Brain microvascular endothelial cell (primary cell): ENCODE data around the gene EHBP1.

Source experiments
- DNase-seq: peaks from one replicate; pipeline ENCODE4 v3.0.0-alpha.2; 2020
- H3K27ac ChIP-seq: fragments of 250-450 bp; sonication (Bioruptor Pico); 2 replicates; pipeline ENCODE4 v1.5.1; 2020; ENCODE audit warnings: mild to moderate bottlenecking, moderate library complexity
- H3K27me3 ChIP-seq: fragments of 250-450 bp; sonication (Bioruptor Pico); replicated peaks from 2 replicates; pipeline ENCODE4 v1.5.1; 2020; ENCODE audit warnings: mild to moderate bottlenecking
- H3K36me3 ChIP-seq: fragments of 250-450 bp; sonication (Bioruptor Pico); replicated peaks from 2 replicates; pipeline ENCODE4 v1.5.1; 2020; ENCODE audit warnings: mild to moderate bottlenecking
- H3K4me3 ChIP-seq: 2 replicates; pipeline ENCODE4 v1.5.1; 2011; ENCODE audit warnings: low read depth, mild to moderate bottlenecking, control low read depth, low read length, moderate library complexity
- in situ Hi-C: cut with HindIII; loops from 2 replicates; pipeline ENCODE4 v1.10.0; 2017; ENCODE audit warnings: low sequenced_read_pairs, low pct_ligation_motif_present
- TF ChIP-seq, protein P1 (sequence below): IDR thresholded peaks from 2 replicates; pipeline ENCODE4 v1.5.1; 2011; ENCODE audit warnings: low read depth, mild to moderate bottlenecking, moderate library complexity, low read length, control low read depth, inconsistent platforms; ENCODE audit errors: missing control alignments

EHBP1 gene

DNA sequence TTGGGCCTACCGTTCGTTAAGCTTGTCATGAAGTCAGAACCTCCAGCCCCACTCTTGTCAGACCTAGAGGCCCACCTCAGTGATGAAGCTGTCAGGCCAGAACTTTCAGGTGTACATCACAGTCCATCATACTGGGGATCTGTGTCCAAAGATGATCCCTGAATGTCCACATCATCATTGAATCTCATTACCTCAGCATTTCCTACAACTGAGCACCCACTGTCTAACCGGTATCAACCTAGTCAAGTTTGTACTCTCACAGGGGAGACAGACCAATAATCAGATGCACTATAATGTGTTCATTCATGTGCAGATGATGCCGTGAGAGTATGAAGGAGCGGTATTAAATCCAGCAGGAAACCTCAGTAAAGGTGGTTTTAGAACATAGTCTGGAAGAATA lies 36.3 kb upstream of the EHBP1 start:
- in situ Hi-C loops = no loop called here
- TF ChIP-seq, protein P1, sequence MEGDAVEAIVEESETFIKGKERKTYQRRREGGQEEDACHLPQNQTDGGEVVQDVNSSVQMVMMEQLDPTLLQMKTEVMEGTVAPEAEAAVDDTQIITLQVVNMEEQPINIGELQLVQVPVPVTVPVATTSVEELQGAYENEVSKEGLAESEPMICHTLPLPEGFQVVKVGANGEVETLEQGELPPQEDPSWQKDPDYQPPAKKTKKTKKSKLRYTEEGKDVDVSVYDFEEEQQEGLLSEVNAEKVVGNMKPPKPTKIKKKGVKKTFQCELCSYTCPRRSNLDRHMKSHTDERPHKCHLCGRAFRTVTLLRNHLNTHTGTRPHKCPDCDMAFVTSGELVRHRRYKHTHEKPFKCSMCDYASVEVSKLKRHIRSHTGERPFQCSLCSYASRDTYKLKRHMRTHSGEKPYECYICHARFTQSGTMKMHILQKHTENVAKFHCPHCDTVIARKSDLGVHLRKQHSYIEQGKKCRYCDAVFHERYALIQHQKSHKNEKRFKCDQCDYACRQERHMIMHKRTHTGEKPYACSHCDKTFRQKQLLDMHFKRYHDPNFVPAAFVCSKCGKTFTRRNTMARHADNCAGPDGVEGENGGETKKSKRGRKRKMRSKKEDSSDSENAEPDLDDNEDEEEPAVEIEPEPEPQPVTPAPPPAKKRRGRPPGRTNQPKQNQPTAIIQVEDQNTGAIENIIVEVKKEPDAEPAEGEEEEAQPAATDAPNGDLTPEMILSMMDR = no peak
- Histone ChIP-seq H3K4me3 (no peak overlapping the region), H3K27ac (no peak overlapping the region), H3K27me3 (no peaks in the 10 kb centered on the region), H3K36me3 (no peaks in the 10 kb centered on the region)
- DNase-seq = no peak

DNA sequence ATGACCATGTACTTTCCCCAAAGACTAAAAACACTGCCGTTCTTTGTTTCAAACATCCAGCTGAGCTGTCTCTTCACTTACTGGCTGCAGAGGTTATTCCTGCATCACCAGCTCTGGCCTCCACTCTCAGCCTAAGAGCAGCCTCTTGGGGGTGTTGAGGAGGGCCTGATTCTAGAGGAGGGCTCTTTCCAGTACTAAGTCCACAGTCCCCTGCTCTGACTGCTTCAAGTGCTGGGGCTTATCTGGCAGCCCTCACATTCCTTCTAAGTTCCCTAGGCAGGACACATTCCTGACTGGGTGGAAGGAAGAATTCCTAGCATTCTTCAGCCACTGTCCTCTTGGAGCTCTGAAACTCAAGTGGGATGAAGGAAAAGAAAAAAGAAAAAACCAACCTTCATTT lies 32.9 kb upstream of the EHBP1 start:
- Histone ChIP-seq H3K36me3 (no peaks in the 10 kb centered on the region), H3K27ac (no peak overlapping the region), H3K4me3 (no peak overlapping the region), H3K27me3 (no peaks in the 10 kb centered on the region)
- TF ChIP-seq, protein P1 = no peak
- peak; percentile 66 for DNase-seq
- in situ Hi-C loops = no loop called here

DNA sequence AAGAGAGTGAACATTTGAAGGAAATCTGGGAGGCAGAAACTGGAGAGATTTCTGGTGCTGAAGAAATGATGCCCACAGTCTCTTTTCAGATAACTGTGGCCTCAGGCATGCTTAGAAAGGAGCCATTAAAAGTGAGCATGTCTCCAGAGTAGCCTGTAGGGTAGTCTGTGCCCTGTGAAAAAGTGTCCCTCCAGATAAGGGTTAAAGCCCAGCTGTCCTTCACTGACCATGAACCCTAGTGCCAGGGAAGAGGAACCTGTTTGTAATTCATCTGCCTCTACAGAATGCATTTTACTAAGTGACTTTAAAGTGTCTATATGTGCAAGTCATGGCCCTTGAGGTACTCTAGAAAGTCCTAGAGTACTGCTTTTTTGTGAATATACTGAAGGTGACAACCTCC lies 30.5 kb upstream of the EHBP1 start:
- in situ Hi-C loops = no loop called here
- Histone ChIP-seq H3K4me3 (no peak overlapping the region), H3K36me3 (no peaks in the 10 kb centered on the region), H3K27me3 (no peaks in the 10 kb centered on the region), H3K27ac (no peak overlapping the region)
- TF ChIP-seq, protein P1 = no peak
- DNase-seq = no peak

DNA sequence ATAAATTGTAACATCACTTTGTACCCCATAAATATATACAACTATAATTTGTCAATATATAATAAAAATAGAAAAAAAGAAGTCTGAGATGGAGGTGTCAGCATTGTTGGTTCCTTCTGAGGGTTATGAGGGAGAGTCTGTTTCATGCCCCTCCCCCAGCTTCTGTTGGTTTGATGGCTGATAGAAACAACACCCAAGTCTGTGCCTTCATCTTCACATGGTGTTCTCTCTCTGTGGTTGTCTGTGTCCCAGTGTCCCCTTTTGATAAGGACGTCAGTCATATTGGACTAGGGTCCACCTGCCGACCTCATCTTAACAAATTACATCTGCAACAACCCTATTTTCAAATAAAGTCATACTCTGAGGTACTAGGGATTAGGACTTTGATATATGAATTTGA lies 20.3 kb upstream of the EHBP1 start:
- in situ Hi-C loops = no loop called here
- DNase-seq = no peak
- Histone ChIP-seq H3K27me3 (no peaks in the 10 kb centered on the region), H3K27ac (no peak overlapping the region), H3K36me3 (no peaks in the 10 kb centered on the region), H3K4me3 (no peak overlapping the region)
- TF ChIP-seq, protein P1 = no peak

DNA sequence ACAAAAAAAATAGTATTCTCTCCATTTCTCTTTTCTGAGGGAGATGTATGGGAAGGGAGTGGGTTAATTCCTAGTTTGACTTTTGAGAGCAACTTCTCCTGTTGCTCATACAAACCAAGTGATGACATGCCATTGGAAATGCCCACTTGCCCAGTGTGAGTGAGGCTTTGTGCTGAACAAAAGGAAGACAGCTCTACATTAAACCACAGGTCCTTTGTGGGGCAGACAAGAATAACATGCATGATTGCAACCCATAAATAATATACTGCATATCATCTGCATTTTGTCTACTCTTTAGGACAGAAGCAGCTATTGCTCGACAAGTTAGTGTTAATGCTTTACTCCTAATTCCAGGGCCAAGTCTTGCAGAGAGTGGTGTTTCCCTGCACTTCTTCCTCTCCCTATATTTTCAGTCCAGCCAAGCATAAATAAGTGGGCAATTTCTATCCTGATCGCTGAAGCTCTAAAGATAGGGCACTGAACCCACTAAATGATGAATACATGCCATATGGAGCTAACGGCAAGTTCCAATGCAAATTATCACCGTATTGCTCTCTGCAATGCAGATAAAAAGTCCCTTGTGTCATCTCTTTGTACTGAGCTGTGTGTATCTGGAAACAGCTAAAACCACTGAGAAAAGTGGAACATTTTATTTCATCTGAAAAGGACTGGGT lies 19.4 kb upstream of the EHBP1 start:
- in situ Hi-C loops = no loop called here
- Histone ChIP-seq H3K36me3 (no peaks in the 10 kb centered on the region), H3K4me3 (no peak overlapping the region), H3K27me3 (no peaks in the 10 kb centered on the region), H3K27ac (no peak overlapping the region)
- TF ChIP-seq, protein P1 = no peak
- DNase-seq = no peak

DNA sequence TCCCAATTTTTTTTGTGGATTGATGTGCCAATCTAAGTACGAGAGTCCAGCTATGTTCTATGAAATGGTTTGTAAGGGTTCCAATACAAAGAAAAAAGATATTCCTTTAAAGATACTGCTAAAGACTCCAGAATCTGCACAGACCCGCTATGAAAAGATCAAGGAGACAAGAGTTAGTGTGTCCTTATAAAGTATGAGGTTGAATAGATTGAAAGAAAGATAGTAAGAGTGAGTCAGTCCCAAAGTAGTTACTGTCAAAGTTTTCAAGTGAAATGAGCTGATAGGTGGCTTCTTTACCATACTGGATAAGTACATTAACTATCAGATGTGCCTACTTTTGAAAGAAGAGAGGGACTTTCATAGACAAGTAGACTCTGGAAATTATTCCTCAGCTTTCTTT lies 17.9 kb upstream of the EHBP1 start:
- Histone ChIP-seq H3K4me3 (no peak overlapping the region), H3K27ac (no peak overlapping the region), H3K27me3 (no peaks in the 10 kb centered on the region), H3K36me3 (no peaks in the 10 kb centered on the region)
- DNase-seq = no peak
- in situ Hi-C loops = no loop called here
- TF ChIP-seq, protein P1 = no peak
